Neuronal stem cell (in vitro differentiated cells): Measurements from ENCODE around the gene ZBTB1.

Experiments used
- DNase-seq: peaks from one replicate; pipeline ENCODE4 v3.0.0-alpha.2; 2013; ENCODE audit warnings: low spot score
- H2AFZ ChIP-seq: one replicate; pipeline ENCODE4 v1.6.1; 2013; ENCODE audit warnings: mild to moderate bottlenecking, low read length, inconsistent platforms
- H2AK5ac ChIP-seq: 2 replicates; pipeline ENCODE4 v1.6.1; 2013; ENCODE audit warnings: low read depth, mild to moderate bottlenecking, inconsistent platforms, low read length, moderate library complexity, mixed read lengths
- H2BK120ac ChIP-seq: 2 replicates; pipeline ENCODE4 v1.6.1; 2013; ENCODE audit warnings: low read depth, mild to moderate bottlenecking, inconsistent platforms, low read length, moderate library complexity, mixed read lengths
- H2BK12ac ChIP-seq: one replicate; pipeline ENCODE4 v1.6.1; 2013; ENCODE audit warnings: low read length, inconsistent platforms
- H2BK15ac ChIP-seq: 2 replicates; pipeline ENCODE4 v1.6.1; 2013; ENCODE audit warnings: mild to moderate bottlenecking, low read length, inconsistent platforms, mixed read lengths
- H2BK5ac ChIP-seq: one replicate; pipeline ENCODE4 v1.6.1; 2013; ENCODE audit warnings: inconsistent platforms, mild to moderate bottlenecking, low read length, moderate library complexity
- H3K14ac ChIP-seq: one replicate; pipeline ENCODE4 v1.6.1; 2013; ENCODE audit warnings: low read length, inconsistent platforms
- H3K18ac ChIP-seq: 2 replicates; pipeline ENCODE4 v1.6.1; 2013; ENCODE audit warnings: low read length, inconsistent platforms
- H3K23ac ChIP-seq: 2 replicates; pipeline ENCODE4 v1.6.1; 2013; ENCODE audit warnings: low read depth, mild to moderate bottlenecking, mixed read lengths, low read length, inconsistent platforms; ENCODE audit not compliant: poor library complexity
- H3K27ac ChIP-seq: replicated peaks from 3 replicates; pipeline ENCODE4 v1.5.1; 2013; ENCODE audit warnings: low read length, inconsistent platforms
- H3K27me3 ChIP-seq, 3 experiments: 2 replicates each; pipeline ENCODE4 v1.6.1; 2013; ENCODE audit warnings: low read length in 3 of 3, mild to moderate bottlenecking in 2 of 3, inconsistent platforms in 1 of 3, low read depth in 1 of 3, mixed read lengths in 1 of 3, moderate library complexity in 1 of 3; ENCODE audit not compliant: control insufficient read depth in 3 of 3, insufficient read depth in 3 of 3
- H3K36me3 ChIP-seq, 2 donors: replicated peaks in 1 of 2; 2 replicates each; pipeline ENCODE4 v1.6.1; 2013; ENCODE audit warnings: low read length in 2 of 2; ENCODE audit not compliant: control insufficient read depth in 2 of 2, insufficient read depth in 2 of 2
- H3K4ac ChIP-seq: 2 replicates; pipeline ENCODE4 v1.6.1; 2013; ENCODE audit warnings: inconsistent platforms, mild to moderate bottlenecking, low read length, moderate library complexity
- H3K4me1 ChIP-seq, 2 donors: 1 replicate in 1 of 2; 2 replicates in 1 of 2; pipeline ENCODE4 v1.6.1; 2013; ENCODE audit warnings: low read length in 2 of 2, low read depth in 1 of 2; ENCODE audit not compliant: control insufficient read depth in 2 of 2, insufficient read depth in 1 of 2
- H3K4me2 ChIP-seq: one replicate; pipeline ENCODE4 v1.6.1; 2013; ENCODE audit warnings: mild to moderate bottlenecking, low read length, inconsistent platforms; ENCODE audit not compliant: insufficient read depth, poor library complexity, severe bottlenecking
- H3K4me3 ChIP-seq, 2 donors: 2 replicates each; pipeline ENCODE4 v1.5.1; 2013; ENCODE audit warnings: low read length in 2 of 2, mild to moderate bottlenecking in 2 of 2, inconsistent platforms in 1 of 2, moderate library complexity in 1 of 2
- H3K79me1 ChIP-seq: one replicate; pipeline ENCODE4 v1.6.1; 2013; ENCODE audit warnings: low read depth, mild to moderate bottlenecking, inconsistent platforms, low read length, moderate library complexity
- H3K9ac ChIP-seq: one replicate; pipeline ENCODE4 v1.6.1; 2013; ENCODE audit warnings: mild to moderate bottlenecking, low read depth, low read length, inconsistent platforms; ENCODE audit not compliant: poor library complexity
- H3K9me3 ChIP-seq, 2 donors: replicated peaks in 1 of 2; 2 replicates each; pipeline versions ENCODE3 to v1.6.1; 2013; ENCODE audit warnings: low read length in 2 of 2, mild to moderate bottlenecking in 2 of 2, inconsistent platforms in 1 of 2, low read depth in 1 of 2, mixed read lengths in 1 of 2, moderate library complexity in 1 of 2; ENCODE audit not compliant: control insufficient read depth in 2 of 2, insufficient read depth in 1 of 2
- H4K8ac ChIP-seq: one replicate; pipeline ENCODE4 v1.6.1; 2013; ENCODE audit warnings: low read depth, mild to moderate bottlenecking, inconsistent platforms, low read length, moderate library complexity
- H4K91ac ChIP-seq: one replicate; pipeline ENCODE4 v1.6.1; 2013; ENCODE audit warnings: low read length, low read depth, mild to moderate bottlenecking, inconsistent platforms; ENCODE audit not compliant: poor library complexity
- WGBS, 2 donors: extraction: QIAGEN DNeasy Blood & Tissue Kit; methylation state at CpG; one replicate each; pipeline ENCODE4 v1.1.7; 2013; ENCODE audit warnings: missing lambda C conversion rate in 2 of 2, mixed read lengths in 1 of 2; ENCODE audit not compliant: insufficient read length in 2 of 2, insufficient replicate concordance in 1 of 2; ENCODE audit errors: extremely low coverage in 2 of 2; 5-methylcytosine and 5-hydroxymethylcytosine counted together

The ZBTB1 gene

GRCh38 chr14:64463873-64464272, 40.7 kb upstream of the ZBTB1 start:
- Histone ChIP-seq H2AK5ac (no peak overlapping the region), H4K8ac (no peak overlapping the region), H2BK15ac (no peak overlapping the region), H3K14ac (no peak overlapping the region), H3K27ac (no peak overlapping the region), H3K4me1 (peaks cover 2 to 3% of the 10 kb centered on the region in 2 donors), H3K4me2 (no peak overlapping the region), H2BK120ac (no peak overlapping the region), H3K4me3 (no peak overlapping the region), H3K9ac (no peak overlapping the region), H3K9me3 (no peaks in the 10 kb centered on the region), H3K36me3 (peaks cover 0 to 38% of the 10 kb centered on the region in 2 donors), H2AFZ (no peak overlapping the region), H2BK12ac (no peak overlapping the region), H3K23ac (no peak overlapping the region), H3K18ac (no peak overlapping the region), H2BK5ac (no peak overlapping the region), H3K79me1 (no peaks in the 10 kb centered on the region), H4K91ac (no peak overlapping the region), H3K27me3 (no peaks in the 10 kb centered on the region), H3K4ac (no peak overlapping the region)
- DNase-seq, result no peak
- WGBS, 2 donors, result no CpG with 5 or more reads among the region's 6 CpGs

- H2AFZ ChIP-seq, result peak overlapping the region; percentile 96
- no peak for DNase-seq
- no peak overlapping the region for H3K27ac ChIP-seq
Measured at GRCh38 chr14:64464651-64465050, 39.9 kb upstream of the ZBTB1 start.

GRCh38 chr14:64465191-64465822, 39.3 kb upstream of the ZBTB1 start, which contains the start of gene AKAP5:
AKAP5 (plus strand) TSS chr14:64465499; CDS start chr14:64468395, 2,896 bp downstream.
- H3K79me1 ChIP-seq, result no peaks in the 10 kb centered on the region
- peaks cover 0 to 23% of the 10 kb centered on the region in 2 donors for H3K36me3 ChIP-seq
- no peak within 1 kb of the TSS for H2BK5ac ChIP-seq
- no peak within 1 kb of the TSS for H2BK15ac ChIP-seq
- H3K4me2 ChIP-seq, result peak within 1 kb of the TSS; percentile 84
- peak within 1 kb of the TSS; percentile 85 for H3K9ac ChIP-seq
- H3K9me3 ChIP-seq, result no peaks in the 10 kb centered on the region
- peak within 1 kb of the TSS; percentile 66 for H3K23ac ChIP-seq
- H3K4ac ChIP-seq, result no peak within 1 kb of the TSS
- WGBS, 2 donors, result no CpG with 5 or more reads among the region's 74 CpGs
- H2BK120ac ChIP-seq, result no peak within 1 kb of the TSS
- peak within 1 kb of the TSS; percentile 19 for H3K27ac ChIP-seq
- H2AFZ ChIP-seq, result peak within 1 kb of the TSS; percentile 96
- peak; percentile 80 for DNase-seq
- no peak within 1 kb of the TSS for H2BK12ac ChIP-seq
- H4K91ac ChIP-seq, result no peak within 1 kb of the TSS
- peak within 1 kb of the TSS; percentile 72 for H3K18ac ChIP-seq
- H3K14ac ChIP-seq, result no peak within 1 kb of the TSS
- H3K4me3 ChIP-seq, result peak within 1 kb of the TSS; percentile 63 to 83
- H3K4me1 ChIP-seq, result peaks cover 2 to 3% of the 10 kb centered on the region in 2 donors
- H3K27me3 ChIP-seq, result no peaks in the 10 kb centered on the region
- H4K8ac ChIP-seq, result no peak within 1 kb of the TSS
- no peak within 1 kb of the TSS for H2AK5ac ChIP-seq

More at GRCh38 chr14:64464651-64465050, 39.9 kb upstream of the ZBTB1 start:
- no peak overlapping the region for H3K18ac ChIP-seq
- H3K36me3 ChIP-seq, result peaks cover 0 to 30% of the 10 kb centered on the region in 2 donors
- no peaks in the 10 kb centered on the region for H3K79me1 ChIP-seq
- H3K23ac ChIP-seq, result no peak overlapping the region
- H2BK120ac ChIP-seq, result no peak overlapping the region
- H3K9me3 ChIP-seq, result no peaks in the 10 kb centered on the region
- H2BK5ac ChIP-seq, result no peak overlapping the region
- no peak overlapping the region for H2AK5ac ChIP-seq
- peak overlapping the region; percentile 60 for H3K4me2 ChIP-seq
- no CpG with 5 or more reads among the region's 6 CpGs for WGBS, 2 donors
- no peaks in the 10 kb centered on the region for H3K27me3 ChIP-seq
- H4K8ac ChIP-seq, result no peak overlapping the region
- peaks cover 2 to 3% of the 10 kb centered on the region in 2 donors for H3K4me1 ChIP-seq
- H3K4me3 ChIP-seq, result peak overlapping the region in 1 of 2 donors; percentile 63
- no peak overlapping the region for H2BK12ac ChIP-seq
- no peak overlapping the region for H2BK15ac ChIP-seq
- no peak overlapping the region for H3K14ac ChIP-seq
- no peak overlapping the region for H3K4ac ChIP-seq
- no peak overlapping the region for H4K91ac ChIP-seq
- H3K9ac ChIP-seq, result no peak overlapping the region

DNA sequence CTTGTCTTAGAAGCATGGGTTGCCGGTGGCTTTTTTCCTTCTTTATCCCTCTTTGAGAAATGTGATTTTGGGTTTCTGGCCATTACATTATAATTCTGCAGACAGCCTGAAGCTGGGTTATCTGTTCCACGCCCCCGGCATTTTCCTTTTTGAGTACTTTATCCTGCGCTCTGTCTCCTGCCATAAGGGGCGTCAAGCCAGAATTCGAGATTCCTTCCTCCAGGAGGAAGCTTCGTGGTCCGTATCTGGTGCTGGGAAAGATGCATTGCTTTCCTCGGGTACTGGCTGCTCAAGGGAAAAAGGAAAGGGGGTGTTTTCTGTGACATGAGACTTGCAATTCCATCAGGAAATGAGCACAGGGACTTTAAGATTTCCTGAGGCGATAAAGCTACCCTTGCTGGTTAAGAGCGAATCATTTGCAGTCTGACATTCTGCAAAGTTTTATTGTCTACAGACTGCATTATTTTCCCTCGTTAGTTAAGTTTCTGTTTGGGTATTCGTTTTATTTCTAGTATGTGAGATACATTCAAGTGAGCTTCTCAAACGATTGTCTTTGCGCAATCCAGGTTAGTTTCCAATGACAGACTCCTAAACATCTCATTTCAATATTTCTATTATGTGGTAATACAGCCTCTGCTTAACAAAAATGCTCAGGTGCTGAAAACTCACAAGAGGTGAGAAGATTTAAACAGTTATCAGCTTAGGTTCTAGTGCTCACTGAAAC, 38.6 kb upstream of the ZBTB1 start:
- H3K18ac ChIP-seq, result peak overlapping the region; percentile 71
- no peak overlapping the region for H2BK15ac ChIP-seq
- no peak overlapping the region for H4K8ac ChIP-seq
- H2BK5ac ChIP-seq, result no peak overlapping the region
- peak overlapping the region; percentile 66 for H3K23ac ChIP-seq
- no CpG with 5 or more reads among the region's 15 CpGs for WGBS, 2 donors
- H2AFZ ChIP-seq, result peak overlapping the region; percentile 96
- H3K4me1 ChIP-seq, result peaks cover 2 to 3% of the 10 kb centered on the region in 2 donors
- H3K4me3 ChIP-seq, result peak overlapping the region; percentile 63 to 83
- H4K91ac ChIP-seq, result no peak overlapping the region
- no peak overlapping the region for H2AK5ac ChIP-seq
- DNase-seq, result peak; percentile 56
- no peak overlapping the region for H2BK12ac ChIP-seq
- H3K79me1 ChIP-seq, result no peaks in the 10 kb centered on the region
- H3K27me3 ChIP-seq, result no peaks in the 10 kb centered on the region
- H3K14ac ChIP-seq, result no peak overlapping the region
- no peaks in the 10 kb centered on the region for H3K9me3 ChIP-seq
- no peak overlapping the region for H3K4ac ChIP-seq
- peak overlapping the region; percentile 84 for H3K4me2 ChIP-seq
- H3K36me3 ChIP-seq, result peaks cover 0 to 23% of the 10 kb centered on the region in 2 donors
- H3K9ac ChIP-seq, result peak overlapping the region; percentile 85
- no peak overlapping the region for H2BK120ac ChIP-seq
- peak overlapping the region; percentile 19 for H3K27ac ChIP-seq
